ENCODE data around the gene CHD1. TPM values are rescaled to one million over a fixed set of nuclear protein-coding genes. Genes with fewer than 3 reads are reported as not detected.

CHD1 gene
- total RNA-seq, 4 donors from 2014 or later = 46.3 to 82.5 (median 58.2) TPM

- Histone ChIP-seq H3K9me3 (no peaks in the 10 kb centered on the region), H3K4me3 (no peak overlapping the region), H3K27me3 (no peaks in the 10 kb centered on the region), H3K36me3 (peaks cover 0 to 54% (median 6%) of the 10 kb centered on the region in 3 donors), H3K27ac (no peak overlapping the region), H3K4me1 (peaks cover 0 to 23% (median 0%) of the 10 kb centered on the region in 4 donors)
- DNase-seq (ENCODE audit: low spot score in 2 of 2) = no peak
- TF ChIP-seq POLR2A (IDR thresholded peaks at IDR 0.05) = no peak
- TF ChIP-seq CTCF (IDR thresholded peaks at IDR 0.05) = no peak
- TF ChIP-seq EP300 (IDR thresholded peaks at IDR 0.05) = no peak
- WGBS, 2 donors = 46 to 63% methylated on average over 1 of the region's 1 CpG
Measured at GRCh38 chr5:98902733-98903132, 26.1 kb downstream of the CHD1 start.

GRCh38 chr5:98899456-98899855 is 29.4 kb downstream of the CHD1 start:
- H3K4me3 ChIP-seq = no peak overlapping the region
- no peak overlapping the region for H3K27ac ChIP-seq
- TF ChIP-seq EP300 (IDR thresholded peaks at IDR 0.05) (no peak), CTCF (IDR thresholded peaks at IDR 0.05) (no peak), POLR2A (IDR thresholded peaks at IDR 0.05) (no peak)
- no peaks in the 10 kb centered on the region for H3K27me3 ChIP-seq
- peaks cover 0 to 85% (median 6%) of the 10 kb centered on the region in 3 donors for H3K36me3 ChIP-seq
- H3K4me1 ChIP-seq = peaks cover 0 to 5% (median 0%) of the 10 kb centered on the region in 4 donors
- no peak for DNase-seq (ENCODE audit: low spot score in 2 of 2)
- H3K9me3 ChIP-seq = no peaks in the 10 kb centered on the region

GRCh38 chr5:98898743-98899142 is 30.1 kb downstream of the CHD1 start:
- no peak for DNase-seq (ENCODE audit: low spot score in 2 of 2)
- Histone ChIP-seq H3K4me1 (peaks cover 0 to 5% (median 0%) of the 10 kb centered on the region in 4 donors), H3K36me3 (peaks cover 0 to 85% (median 12%) of the 10 kb centered on the region in 3 donors), H3K9me3 (no peaks in the 10 kb centered on the region), H3K27me3 (no peaks in the 10 kb centered on the region), H3K4me3 (no peak overlapping the region), H3K27ac (no peak overlapping the region)
- TF ChIP-seq EP300 (IDR thresholded peaks at IDR 0.05) (no peak), CTCF (IDR thresholded peaks at IDR 0.05) (no peak), POLR2A (IDR thresholded peaks at IDR 0.05) (no peak)

GRCh38 chr5:98891591-98891990 is 37.2 kb downstream of the CHD1 start:
- H3K9me3 ChIP-seq = no peaks in the 10 kb centered on the region
- TF ChIP-seq POLR2A (IDR thresholded peaks at IDR 0.05) (no peak), CTCF (IDR thresholded peaks at IDR 0.05) (no peak), EP300 (IDR thresholded peaks at IDR 0.05) (no peak)
- no peaks in the 10 kb centered on the region for H3K27me3 ChIP-seq
- no peak overlapping the region for H3K4me3 ChIP-seq
- DNase-seq (ENCODE audit: low spot score in 2 of 2) = no peak
- whole genome bisulfite sequencing, 2 donors = 74 to 82% methylated on average over 1 of the region's 1 CpG
- H3K4me1 ChIP-seq = no peaks in the 10 kb centered on the region
- no peak overlapping the region for H3K27ac ChIP-seq
- H3K36me3 ChIP-seq = peaks cover 0 to 80% (median 14%) of the 10 kb centered on the region in 3 donors

- H3K9me3 ChIP-seq = no peaks in the 10 kb centered on the region
- no peak overlapping the region for H3K4me3 ChIP-seq
- no peaks in the 10 kb centered on the region for H3K27me3 ChIP-seq
- H3K4me1 ChIP-seq = no peaks in the 10 kb centered on the region
- H3K36me3 ChIP-seq = peaks cover 0 to 94% (median 18%) of the 10 kb centered on the region in 3 donors
- no peak overlapping the region for H3K27ac ChIP-seq
- no peak for DNase-seq (ENCODE audit: low spot score in 2 of 2)
- no peak for TF ChIP-seq POLR2A (IDR thresholded peaks at IDR 0.05)
- TF ChIP-seq EP300 (IDR thresholded peaks at IDR 0.05) = no peak
- TF ChIP-seq CTCF (IDR thresholded peaks at IDR 0.05) = no peak
Measured at GRCh38 chr5:98880598-98880997, 48.2 kb downstream of the CHD1 start.

All from tibial nerve (tissue), 4 donors.